Gastroesophageal sphincter (tissue), 3 donors: ENCODE data around the gene PXDC1.

ENCODE experiments used
- CTCF ChIP-seq, 4 experiments: fragments of 200-600 bp in 2 of 4; fragments of 450-650 bp in 2 of 4; sonication (generic) in 1 of 4; IDR thresholded peaks; one replicate each; pipeline ENCODE4 v1.5.1; 2017 to 2019; ENCODE audit warnings: antibody characterized with exemption in 4 of 4, mild to moderate bottlenecking in 2 of 4, moderate library complexity in 2 of 4
- POLR2A ChIP-seq, 2 donors: fragments of 450-650 bp; IDR thresholded peaks; one replicate each; pipeline ENCODE4 v1.6.1; 2017; ENCODE audit warnings: antibody characterized with exemption in 2 of 2, mild to moderate bottlenecking in 2 of 2, moderate library complexity in 1 of 2

DNA sequence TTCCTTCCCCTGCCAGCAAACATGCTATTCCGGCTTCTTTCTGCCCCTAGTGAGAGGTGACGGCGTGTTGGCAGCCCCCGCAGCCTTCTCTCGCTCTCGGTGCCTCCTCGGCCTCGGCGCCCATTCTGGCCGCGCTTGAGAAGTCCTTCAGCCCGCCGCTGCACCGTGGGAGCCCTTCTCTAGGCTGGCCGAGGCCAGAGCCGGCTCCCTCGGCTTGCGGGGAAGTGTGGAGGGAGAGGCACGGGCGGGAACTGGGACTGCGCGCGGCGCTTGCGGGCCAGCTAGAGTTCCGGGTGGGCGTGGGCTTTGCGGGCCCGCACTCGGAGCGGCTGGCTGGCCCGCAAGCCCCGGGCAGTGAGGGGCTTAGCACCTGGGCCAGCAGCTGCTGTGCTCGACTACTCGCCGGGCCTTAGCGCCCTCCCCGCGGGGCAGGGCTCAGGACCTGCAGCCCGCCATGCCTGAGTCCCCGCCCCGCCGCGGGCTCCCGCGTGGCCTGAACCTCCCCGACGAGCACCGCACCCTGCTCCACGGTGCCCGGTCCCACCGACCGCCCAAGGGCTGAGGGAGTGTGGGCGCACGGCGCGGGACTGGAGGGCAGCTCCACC is 20.0 kb upstream of the PXDC1 start:
- TF ChIP-seq POLR2A (IDR thresholded peaks at IDR 0.05) (no peak), CTCF (IDR thresholded peaks at IDR 0.05) (no peak)
